ENCODE measurements around the gene SETD1B. TPM values are rescaled to one million over a fixed set of nuclear protein-coding genes. Genes with fewer than 3 reads are reported as not detected.
"Not testable (repeated sequence)": the region's sequence is repeated elsewhere in the genome, so short reads cannot be mapped to it uniquely, and the experiment has no call there.

The SETD1B gene
- total RNA-seq, result 10 to 100 TPM in 3 of 6 experiments, 1 to 10 TPM in 3; 3.7 to 20.0 (median 9.3) TPM
- long read RNA-seq, partial matches to known transcripts, result 0 of 1 reads
- long read RNA-seq, other reads (novel, unspliced or antisense), result 1 of 1 reads

GRCh38 chr12:121803861-121804416, at the start of gene SETD1B:
TSS of gene SETD1B (plus strand) at chr12:121804009. CDS start at chr12:121804738, 729 bp downstream.
- peak in 3 of 4 donors; percentile 1 to 4 (median 1) for ATAC-seq
- H3K4me3 ChIP-seq, result peak within 1 kb of the TSS; percentile 65 to 83 (median 67)
- 2% methylated on average over 12 of the region's 74 CpGs for WGBS (ENCODE audit: insufficient coverage, low coverage, low lambda C conversion rate, missing lambda C conversion rate)
- H3K9me3 ChIP-seq, result no peaks in the 10 kb centered on the region
- peak within 1 kb of the TSS; percentile 100 for H3K27ac ChIP-seq
- DNase-seq, result peak; percentile 64 to 80 (median 74)
- peaks cover 0 to 20% (median 5%) of the 10 kb centered on the region in 4 donors for H3K4me1 ChIP-seq
- intact Hi-C loops (cut with DNase I), result loop anchor here in 1 of 2 donors (10.0 kb wide), 1 partner anchor 81 kb away; the partner anchor contains the start of gene PSMD9
- peaks cover 0 to 9% (median 4%) of the 10 kb centered on the region in 4 donors for H3K36me3 ChIP-seq
- no peaks in the 10 kb centered on the region for H3K27me3 ChIP-seq
- peak; percentile 10 for TF ChIP-seq POLR2A (IDR thresholded peaks at IDR 0.05)
- TF ChIP-seq, protein P1, sequence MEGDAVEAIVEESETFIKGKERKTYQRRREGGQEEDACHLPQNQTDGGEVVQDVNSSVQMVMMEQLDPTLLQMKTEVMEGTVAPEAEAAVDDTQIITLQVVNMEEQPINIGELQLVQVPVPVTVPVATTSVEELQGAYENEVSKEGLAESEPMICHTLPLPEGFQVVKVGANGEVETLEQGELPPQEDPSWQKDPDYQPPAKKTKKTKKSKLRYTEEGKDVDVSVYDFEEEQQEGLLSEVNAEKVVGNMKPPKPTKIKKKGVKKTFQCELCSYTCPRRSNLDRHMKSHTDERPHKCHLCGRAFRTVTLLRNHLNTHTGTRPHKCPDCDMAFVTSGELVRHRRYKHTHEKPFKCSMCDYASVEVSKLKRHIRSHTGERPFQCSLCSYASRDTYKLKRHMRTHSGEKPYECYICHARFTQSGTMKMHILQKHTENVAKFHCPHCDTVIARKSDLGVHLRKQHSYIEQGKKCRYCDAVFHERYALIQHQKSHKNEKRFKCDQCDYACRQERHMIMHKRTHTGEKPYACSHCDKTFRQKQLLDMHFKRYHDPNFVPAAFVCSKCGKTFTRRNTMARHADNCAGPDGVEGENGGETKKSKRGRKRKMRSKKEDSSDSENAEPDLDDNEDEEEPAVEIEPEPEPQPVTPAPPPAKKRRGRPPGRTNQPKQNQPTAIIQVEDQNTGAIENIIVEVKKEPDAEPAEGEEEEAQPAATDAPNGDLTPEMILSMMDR (IDR thresholded peaks at IDR 0.05), result no peak

DNA sequence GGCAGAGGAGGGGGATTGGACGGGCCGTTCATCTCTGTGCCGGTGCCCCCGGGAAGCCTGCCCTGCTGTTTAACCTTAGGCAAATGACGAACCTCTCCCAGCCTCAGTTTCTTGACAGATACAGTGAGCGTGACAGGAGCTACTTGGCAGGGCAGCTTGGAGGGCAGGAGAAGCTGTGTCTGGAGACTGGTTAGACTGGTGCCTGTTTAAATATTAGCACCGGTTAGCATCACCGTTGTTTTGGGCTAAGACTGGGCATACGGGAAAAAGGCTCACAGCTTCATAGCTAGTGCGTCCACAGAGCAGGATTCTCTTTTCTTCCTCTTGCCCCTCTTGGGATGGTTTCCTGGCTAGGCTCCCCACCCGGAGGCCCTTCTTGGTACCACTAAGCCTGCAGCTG, 49.0 kb upstream of the SETD1B start:
- peak overlapping the region in 2 of 3 donors; percentile 80 to 82 for H3K27ac ChIP-seq
- no peaks in the 10 kb centered on the region for H3K27me3 ChIP-seq
- intact Hi-C loops (cut with DNase I), result no loop called here
- ATAC-seq (no peak), DNase-seq (no peak)
- peaks cover 0 to 17% (median 7%) of the 10 kb centered on the region in 4 donors for H3K4me1 ChIP-seq
- no peak overlapping the region for H3K4me3 ChIP-seq
- TF ChIP-seq, protein P1 (IDR thresholded peaks at IDR 0.05), result no peak
- TF ChIP-seq POLR2A (IDR thresholded peaks at IDR 0.05), result no peak
- WGBS (ENCODE audit: insufficient coverage, low coverage, low lambda C conversion rate, missing lambda C conversion rate), result 80% methylated on average over 4 of the region's 11 CpGs
- H3K36me3 ChIP-seq, result no peaks in the 10 kb centered on the region
- no peaks in the 10 kb centered on the region for H3K9me3 ChIP-seq

DNA sequence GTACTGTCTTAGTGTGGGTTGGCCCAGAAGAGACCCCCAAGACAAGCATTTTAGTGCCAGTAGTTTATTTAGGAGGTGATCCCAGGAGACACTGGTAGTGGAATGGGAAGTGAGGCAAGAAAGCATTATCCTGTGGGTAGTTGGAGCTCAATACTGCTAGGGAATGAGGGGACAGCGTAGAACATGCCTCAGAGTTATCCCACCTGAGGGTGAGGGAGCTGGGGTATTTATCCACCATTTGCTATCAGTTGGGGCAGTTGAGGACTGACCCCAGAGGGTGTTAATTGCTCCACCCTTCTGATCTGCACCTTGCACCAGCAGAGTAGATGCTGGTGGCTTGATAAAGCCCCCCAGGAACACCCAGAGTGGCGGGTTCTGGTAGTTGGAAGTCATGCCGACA, 48.2 kb upstream of the SETD1B start:
- H3K27me3 ChIP-seq, result no peaks in the 10 kb centered on the region
- intact Hi-C loops (cut with DNase I), result no loop called here
- no peak for ATAC-seq
- no peak overlapping the region for H3K4me3 ChIP-seq
- peaks cover 0 to 17% (median 7%) of the 10 kb centered on the region in 4 donors for H3K4me1 ChIP-seq
- TF ChIP-seq POLR2A (IDR thresholded peaks at IDR 0.05), result no peak
- TF ChIP-seq, protein P1 (IDR thresholded peaks at IDR 0.05), result no peak
- H3K9me3 ChIP-seq, result no peaks in the 10 kb centered on the region
- DNase-seq, result no peak
- WGBS (ENCODE audit: insufficient coverage, low coverage, low lambda C conversion rate, missing lambda C conversion rate), result 100% methylated on average over 1 of the region's 3 CpGs
- no peak overlapping the region for H3K27ac ChIP-seq
- H3K36me3 ChIP-seq, result no peaks in the 10 kb centered on the region

GRCh38 chr12:121758536-121758935, 45.3 kb upstream of the SETD1B start:
- DNase-seq; intact Hi-C loops (cut with DNase I); H3K9me3 ChIP-seq; H3K27me3 ChIP-seq; H3K4me1 ChIP-seq; H3K4me3 ChIP-seq; H3K27ac ChIP-seq; H3K36me3 ChIP-seq; ATAC-seq: not testable (repeated sequence)
- WGBS (ENCODE audit: insufficient coverage, low coverage, low lambda C conversion rate, missing lambda C conversion rate), result 92% methylated on average over 2 of the region's 22 CpGs

DNA sequence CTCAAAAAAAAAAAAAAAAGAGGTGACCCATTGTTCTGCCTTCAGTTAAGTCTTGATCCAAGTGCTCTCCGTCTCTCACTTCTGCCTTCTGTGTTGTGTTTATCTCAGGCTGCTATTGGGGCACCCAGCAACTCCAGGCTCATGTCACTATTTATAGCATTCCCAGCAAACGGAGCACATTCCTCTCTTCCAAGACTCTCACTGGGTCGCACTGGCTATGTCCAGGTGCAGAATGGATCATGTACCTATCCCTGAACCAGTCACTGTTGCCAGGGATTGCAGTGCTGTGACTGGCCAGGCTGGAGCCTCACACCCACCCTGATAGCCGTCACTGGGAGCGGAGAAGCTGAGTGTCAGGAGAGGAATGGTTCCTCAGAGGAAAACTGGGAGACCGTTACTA, 41.5 kb upstream of the SETD1B start:
- 81% methylated on average over 6 of the region's 6 CpGs for WGBS (ENCODE audit: insufficient coverage, low coverage, low lambda C conversion rate, missing lambda C conversion rate)
- Histone ChIP-seq H3K27ac (no peak overlapping the region), H3K4me1 (no peaks in the 10 kb centered on the region), H3K9me3 (no peaks in the 10 kb centered on the region), H3K4me3 (no peak overlapping the region), H3K27me3 (no peaks in the 10 kb centered on the region), H3K36me3 (no peaks in the 10 kb centered on the region)
- no peak for TF ChIP-seq POLR2A (IDR thresholded peaks at IDR 0.05)
- TF ChIP-seq, protein P1 (IDR thresholded peaks at IDR 0.05), result no peak
- intact Hi-C loops (cut with DNase I), result no loop called here
- ATAC-seq (no peak), DNase-seq (no peak)
